Measurements from ENCODE around the gene PDGFC. TPM values are rescaled to one million over a fixed set of nuclear protein-coding genes. Genes with fewer than 3 reads are reported as not detected.

PDGFC gene
- total and polyA plus RNA-seq, 2 of the 13 experiments (the other 11 are each of a cell fraction or from before 2014, with no cell fraction given): 4.6 to 9.1 TPM

DNA sequence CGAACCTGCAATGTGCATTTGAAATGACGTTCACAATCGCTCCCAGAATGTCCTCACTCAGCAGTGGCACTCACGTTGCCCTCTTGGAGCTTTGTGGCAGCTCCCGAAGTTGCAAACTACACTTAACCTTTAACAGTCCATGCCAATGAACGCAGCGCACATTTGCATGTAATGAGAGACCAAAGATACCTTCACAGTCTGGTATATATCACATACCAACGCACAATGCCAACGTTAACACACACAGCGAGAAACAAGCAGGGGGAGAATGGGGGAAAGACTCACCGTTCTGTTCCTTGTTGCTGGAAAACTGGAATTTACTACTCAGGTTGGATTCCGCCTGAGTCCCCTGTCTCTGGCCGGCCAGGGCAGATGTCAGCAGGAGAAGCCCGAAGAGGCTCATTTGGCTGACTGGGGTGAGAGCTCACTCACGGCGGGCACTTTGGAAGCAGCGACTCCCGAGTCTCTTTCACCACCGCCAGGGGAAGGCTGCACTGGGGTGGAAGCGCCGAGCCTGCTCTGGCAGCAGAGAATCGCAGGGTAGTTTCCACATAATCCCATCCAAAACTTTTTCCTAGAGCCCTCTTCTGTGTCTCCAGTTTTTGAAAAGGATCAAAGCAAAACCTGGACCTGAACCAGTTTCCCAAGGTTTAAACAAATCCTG is 966 bp downstream of the PDGFC start (continued):
- TF ChIP-seq, protein P1, sequence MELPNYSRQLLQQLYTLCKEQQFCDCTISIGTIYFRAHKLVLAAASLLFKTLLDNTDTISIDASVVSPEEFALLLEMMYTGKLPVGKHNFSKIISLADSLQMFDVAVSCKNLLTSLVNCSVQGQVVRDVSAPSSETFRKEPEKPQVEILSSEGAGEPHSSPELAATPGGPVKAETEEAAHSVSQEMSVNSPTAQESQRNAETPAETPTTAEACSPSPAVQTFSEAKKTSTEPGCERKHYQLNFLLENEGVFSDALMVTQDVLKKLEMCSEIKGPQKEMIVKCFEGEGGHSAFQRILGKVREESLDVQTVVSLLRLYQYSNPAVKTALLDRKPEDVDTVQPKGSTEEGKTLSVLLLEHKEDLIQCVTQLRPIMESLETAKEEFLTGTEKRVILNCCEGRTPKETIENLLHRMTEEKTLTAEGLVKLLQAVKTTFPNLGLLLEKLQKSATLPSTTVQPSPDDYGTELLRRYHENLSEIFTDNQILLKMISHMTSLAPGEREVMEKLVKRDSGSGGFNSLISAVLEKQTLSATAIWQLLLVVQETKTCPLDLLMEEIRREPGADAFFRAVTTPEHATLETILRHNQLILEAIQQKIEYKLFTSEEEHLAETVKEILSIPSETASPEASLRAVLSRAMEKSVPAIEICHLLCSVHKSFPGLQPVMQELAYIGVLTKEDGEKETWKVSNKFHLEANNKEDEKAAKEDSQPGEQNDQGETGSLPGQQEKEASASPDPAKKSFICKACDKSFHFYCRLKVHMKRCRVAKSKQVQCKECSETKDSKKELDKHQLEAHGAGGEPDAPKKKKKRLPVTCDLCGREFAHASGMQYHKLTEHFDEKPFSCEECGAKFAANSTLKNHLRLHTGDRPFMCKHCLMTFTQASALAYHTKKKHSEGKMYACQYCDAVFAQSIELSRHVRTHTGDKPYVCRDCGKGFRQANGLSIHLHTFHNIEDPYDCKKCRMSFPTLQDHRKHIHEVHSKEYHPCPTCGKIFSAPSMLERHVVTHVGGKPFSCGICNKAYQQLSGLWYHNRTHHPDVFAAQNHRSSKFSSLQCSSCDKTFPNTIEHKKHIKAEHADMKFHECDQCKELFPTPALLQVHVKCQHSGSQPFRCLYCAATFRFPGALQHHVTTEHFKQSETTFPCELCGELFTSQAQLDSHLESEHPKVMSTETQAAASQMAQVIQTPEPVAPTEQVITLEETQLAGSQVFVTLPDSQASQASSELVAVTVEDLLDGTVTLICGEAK (IDR thresholded peaks at IDR 0.05): no peak
- TF ChIP-seq, protein P1 (CRISPR knock-in tag; IDR thresholded peaks at IDR 0.05): no peak
- TF ChIP-seq, protein P2, sequence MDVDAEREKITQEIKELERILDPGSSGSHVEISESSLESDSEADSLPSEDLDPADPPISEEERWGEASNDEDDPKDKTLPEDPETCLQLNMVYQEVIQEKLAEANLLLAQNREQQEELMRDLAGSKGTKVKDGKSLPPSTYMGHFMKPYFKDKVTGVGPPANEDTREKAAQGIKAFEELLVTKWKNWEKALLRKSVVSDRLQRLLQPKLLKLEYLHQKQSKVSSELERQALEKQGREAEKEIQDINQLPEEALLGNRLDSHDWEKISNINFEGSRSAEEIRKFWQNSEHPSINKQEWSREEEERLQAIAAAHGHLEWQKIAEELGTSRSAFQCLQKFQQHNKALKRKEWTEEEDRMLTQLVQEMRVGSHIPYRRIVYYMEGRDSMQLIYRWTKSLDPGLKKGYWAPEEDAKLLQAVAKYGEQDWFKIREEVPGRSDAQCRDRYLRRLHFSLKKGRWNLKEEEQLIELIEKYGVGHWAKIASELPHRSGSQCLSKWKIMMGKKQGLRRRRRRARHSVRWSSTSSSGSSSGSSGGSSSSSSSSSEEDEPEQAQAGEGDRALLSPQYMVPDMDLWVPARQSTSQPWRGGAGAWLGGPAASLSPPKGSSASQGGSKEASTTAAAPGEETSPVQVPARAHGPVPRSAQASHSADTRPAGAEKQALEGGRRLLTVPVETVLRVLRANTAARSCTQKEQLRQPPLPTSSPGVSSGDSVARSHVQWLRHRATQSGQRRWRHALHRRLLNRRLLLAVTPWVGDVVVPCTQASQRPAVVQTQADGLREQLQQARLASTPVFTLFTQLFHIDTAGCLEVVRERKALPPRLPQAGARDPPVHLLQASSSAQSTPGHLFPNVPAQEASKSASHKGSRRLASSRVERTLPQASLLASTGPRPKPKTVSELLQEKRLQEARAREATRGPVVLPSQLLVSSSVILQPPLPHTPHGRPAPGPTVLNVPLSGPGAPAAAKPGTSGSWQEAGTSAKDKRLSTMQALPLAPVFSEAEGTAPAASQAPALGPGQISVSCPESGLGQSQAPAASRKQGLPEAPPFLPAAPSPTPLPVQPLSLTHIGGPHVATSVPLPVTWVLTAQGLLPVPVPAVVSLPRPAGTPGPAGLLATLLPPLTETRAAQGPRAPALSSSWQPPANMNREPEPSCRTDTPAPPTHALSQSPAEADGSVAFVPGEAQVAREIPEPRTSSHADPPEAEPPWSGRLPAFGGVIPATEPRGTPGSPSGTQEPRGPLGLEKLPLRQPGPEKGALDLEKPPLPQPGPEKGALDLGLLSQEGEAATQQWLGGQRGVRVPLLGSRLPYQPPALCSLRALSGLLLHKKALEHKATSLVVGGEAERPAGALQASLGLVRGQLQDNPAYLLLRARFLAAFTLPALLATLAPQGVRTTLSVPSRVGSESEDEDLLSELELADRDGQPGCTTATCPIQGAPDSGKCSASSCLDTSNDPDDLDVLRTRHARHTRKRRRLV (CRISPR knock-in tag; IDR thresholded peaks at IDR 0.05): no peak
- TF ChIP-seq FOXO1 (CRISPR knock-in tag; IDR thresholded peaks at IDR 0.05) (no peak), RFXAP (CRISPR knock-in tag; IDR thresholded peaks at IDR 0.05; ENCODE audit: borderline replicate concordance) (0 out of 2 replicates have a peak, but pooled peaks have one; percentile 24), MAFG (CRISPR knock-in tag; IDR thresholded peaks at IDR 0.05) (no peak), ZNF841 (CRISPR knock-in tag; IDR thresholded peaks at IDR 0.05; ENCODE audit: borderline replicate concordance) (no peak), ZBTB8A (CRISPR knock-in tag; IDR thresholded peaks at IDR 0.05; ENCODE audit: borderline replicate concordance, low read depth) (no peak)
- TF ChIP-seq, protein P3, sequence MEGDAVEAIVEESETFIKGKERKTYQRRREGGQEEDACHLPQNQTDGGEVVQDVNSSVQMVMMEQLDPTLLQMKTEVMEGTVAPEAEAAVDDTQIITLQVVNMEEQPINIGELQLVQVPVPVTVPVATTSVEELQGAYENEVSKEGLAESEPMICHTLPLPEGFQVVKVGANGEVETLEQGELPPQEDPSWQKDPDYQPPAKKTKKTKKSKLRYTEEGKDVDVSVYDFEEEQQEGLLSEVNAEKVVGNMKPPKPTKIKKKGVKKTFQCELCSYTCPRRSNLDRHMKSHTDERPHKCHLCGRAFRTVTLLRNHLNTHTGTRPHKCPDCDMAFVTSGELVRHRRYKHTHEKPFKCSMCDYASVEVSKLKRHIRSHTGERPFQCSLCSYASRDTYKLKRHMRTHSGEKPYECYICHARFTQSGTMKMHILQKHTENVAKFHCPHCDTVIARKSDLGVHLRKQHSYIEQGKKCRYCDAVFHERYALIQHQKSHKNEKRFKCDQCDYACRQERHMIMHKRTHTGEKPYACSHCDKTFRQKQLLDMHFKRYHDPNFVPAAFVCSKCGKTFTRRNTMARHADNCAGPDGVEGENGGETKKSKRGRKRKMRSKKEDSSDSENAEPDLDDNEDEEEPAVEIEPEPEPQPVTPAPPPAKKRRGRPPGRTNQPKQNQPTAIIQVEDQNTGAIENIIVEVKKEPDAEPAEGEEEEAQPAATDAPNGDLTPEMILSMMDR (CRISPR knock-in tag; IDR thresholded peaks at IDR 0.05): peak; percentile 33
- TF ChIP-seq, protein P4, sequence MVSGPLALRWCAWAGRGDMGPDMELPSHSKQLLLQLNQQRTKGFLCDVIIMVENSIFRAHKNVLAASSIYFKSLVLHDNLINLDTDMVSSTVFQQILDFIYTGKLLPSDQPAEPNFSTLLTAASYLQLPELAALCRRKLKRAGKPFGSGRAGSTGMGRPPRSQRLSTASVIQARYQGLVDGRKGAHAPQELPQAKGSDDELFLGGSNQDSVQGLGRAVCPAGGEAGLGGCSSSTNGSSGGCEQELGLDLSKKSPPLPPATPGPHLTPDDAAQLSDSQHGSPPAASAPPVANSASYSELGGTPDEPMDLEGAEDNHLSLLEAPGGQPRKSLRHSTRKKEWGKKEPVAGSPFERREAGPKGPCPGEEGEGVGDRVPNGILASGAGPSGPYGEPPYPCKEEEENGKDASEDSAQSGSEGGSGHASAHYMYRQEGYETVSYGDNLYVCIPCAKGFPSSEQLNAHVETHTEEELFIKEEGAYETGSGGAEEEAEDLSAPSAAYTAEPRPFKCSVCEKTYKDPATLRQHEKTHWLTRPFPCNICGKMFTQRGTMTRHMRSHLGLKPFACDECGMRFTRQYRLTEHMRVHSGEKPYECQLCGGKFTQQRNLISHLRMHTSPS (CRISPR knock-in tag; IDR thresholded peaks at IDR 0.05; ENCODE audit: low read depth): peak; percentile 54; the same call in 1 of the 2 replicates

Measured in HepG2 (cell line).